Erythroblast (primary cell): Measurements from ENCODE around the gene FRMD3.

Experiments used
- GATA1 ChIP-seq: IDR thresholded peaks from 2 replicates; pipeline ENCODE4 v1.6.1; 2011; ENCODE audit warnings: low read depth, mild to moderate bottlenecking, control low read depth, low read length, moderate library complexity
- POLR2A ChIP-seq: IDR thresholded peaks from 2 replicates; pipeline ENCODE4 v1.6.1; 2011; ENCODE audit warnings: mild to moderate bottlenecking, low read length

DNA sequence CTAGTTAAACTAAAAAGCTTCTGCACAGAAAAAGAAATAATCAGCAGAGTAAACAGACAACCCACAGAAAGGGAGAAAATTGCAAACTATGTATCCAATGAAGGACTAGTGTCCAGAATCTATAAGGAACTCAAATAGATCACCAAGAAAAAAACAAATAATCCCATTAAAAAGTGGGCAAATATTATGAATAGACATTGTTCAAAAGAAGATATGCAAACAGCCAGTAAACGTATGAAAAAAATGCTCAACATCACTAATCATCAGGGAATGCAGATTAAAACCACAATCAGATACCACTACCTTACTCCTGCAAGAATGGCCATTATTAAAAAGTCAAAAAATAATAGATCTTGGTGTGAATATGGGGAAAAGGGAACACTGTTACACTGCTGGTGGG, 119.9 kb downstream of the FRMD3 start:
- no peak for TF ChIP-seq POLR2A
- TF ChIP-seq GATA1, result no peak
